ENCODE results near the gene ZNF853. TPM values are rescaled to one million over a fixed set of nuclear protein-coding genes. Genes with fewer than 3 reads are reported as not detected.

The ZNF853 gene
- total RNA-seq, 1 donor from 2014 or later = 5.2 TPM

Other genes with a start within 250 kb of the ZNF853 start
- 255 TPM for gene RAC1, start 241.1 kb upstream of the ZNF853 start, total RNA-seq
- gene DAGLB, start 167.7 kb upstream of the ZNF853 start, total RNA-seq = 34.7 TPM
- 116 TPM for gene KDELR2, start 131.5 kb upstream of the ZNF853 start, total RNA-seq
- 0.46 TPM for gene GRID2IP, start 64.1 kb upstream of the ZNF853 start, total RNA-seq
- gene ZDHHC4, start 38.2 kb upstream of the ZNF853 start, total RNA-seq = 54.8 TPM
- 37.6 TPM for gene INTS15, start 25.6 kb upstream of the ZNF853 start, total RNA-seq
- gene ZNF316, start 21.7 kb downstream of the ZNF853 start, total RNA-seq = 46.8 TPM
- 25.0 TPM for gene ZNF12, start 91.3 kb downstream of the ZNF853 start, total RNA-seq
- not detected for gene RSPH10B2, start 138.5 kb downstream of the ZNF853 start, total RNA-seq
- gene CCZ1B, start 210.7 kb downstream of the ZNF853 start, total RNA-seq = 70.4 TPM